GM18870 (cell line): ENCODE results near the gene ERC1.
"Not testable (repeated sequence)": the region's sequence is repeated elsewhere in the genome, so short reads cannot be mapped to it uniquely, and the experiment has no call there.

Experiments used
- ATAC-seq: cut with Tn5 transposase; IDR thresholded peaks from one replicate; pipeline ENCODE4 v1.9.1; 2021; ENCODE audit warnings: moderate library complexity; ENCODE audit not compliant: unreplicated experiment

ERC1 gene

DNA sequence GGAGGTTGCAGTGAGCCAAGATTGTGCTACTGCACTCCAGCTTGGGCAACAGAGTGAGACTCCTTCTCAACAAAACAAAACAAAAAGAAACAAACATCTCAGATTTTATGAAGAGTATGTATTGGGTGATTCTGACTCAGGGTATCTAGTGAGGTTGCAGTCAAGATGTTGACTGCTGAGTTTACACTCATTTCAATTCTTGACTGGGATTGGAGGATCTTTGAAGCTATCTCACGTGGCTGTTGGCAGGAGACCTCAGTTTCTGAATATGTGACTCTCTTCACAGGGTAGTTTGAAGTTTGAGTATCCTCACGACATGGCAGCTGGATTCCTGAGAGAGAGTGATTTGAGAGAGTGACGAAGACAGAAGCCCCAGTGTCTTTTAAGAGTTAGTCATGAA lies 29.4 kb downstream of the ERC1 start:
- no peak for ATAC-seq

DNA sequence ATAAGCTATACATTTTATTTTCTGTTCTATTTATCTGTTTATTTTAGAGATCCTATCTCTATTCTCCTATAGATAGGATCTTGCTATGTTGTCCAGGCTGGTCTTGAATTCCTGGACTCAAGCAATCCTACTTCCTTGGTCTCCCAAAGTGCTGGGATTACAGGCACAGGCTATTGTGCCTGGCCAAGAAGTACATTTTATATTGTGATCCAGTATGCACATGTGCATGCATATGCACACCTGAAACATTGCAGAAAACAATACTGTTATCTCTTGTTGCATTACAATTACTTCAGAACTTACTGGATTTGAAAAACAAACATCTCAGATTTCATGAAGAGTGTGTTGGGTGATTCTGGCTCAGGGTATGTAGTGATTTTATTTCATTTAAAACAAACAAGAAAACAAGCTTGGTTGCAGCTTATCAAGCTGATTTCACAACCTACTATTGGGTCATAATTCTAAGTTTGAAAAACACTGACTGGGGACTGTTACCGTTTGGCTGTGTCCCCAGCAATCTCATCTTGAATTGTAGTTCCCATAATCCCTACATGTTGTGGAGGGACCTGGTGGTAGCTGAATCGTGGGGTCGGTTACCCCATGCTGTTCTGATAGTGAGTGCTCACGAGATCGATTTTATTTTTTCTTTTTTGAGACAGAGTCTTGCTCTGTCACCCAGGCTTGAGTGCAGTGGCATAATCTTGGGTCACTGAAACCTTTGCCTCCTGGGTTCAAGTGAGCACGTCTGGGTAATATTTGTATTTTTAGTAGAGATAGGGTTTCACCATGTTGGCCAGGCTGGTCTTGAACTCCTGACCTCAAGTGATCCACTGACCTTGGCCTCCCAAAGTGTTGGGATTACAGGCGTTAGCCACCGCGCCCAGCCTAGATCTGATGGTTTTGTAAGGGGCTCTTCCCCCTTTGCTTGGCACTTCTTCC lies 31.3 kb downstream of the ERC1 start:
- no peak for ATAC-seq

DNA sequence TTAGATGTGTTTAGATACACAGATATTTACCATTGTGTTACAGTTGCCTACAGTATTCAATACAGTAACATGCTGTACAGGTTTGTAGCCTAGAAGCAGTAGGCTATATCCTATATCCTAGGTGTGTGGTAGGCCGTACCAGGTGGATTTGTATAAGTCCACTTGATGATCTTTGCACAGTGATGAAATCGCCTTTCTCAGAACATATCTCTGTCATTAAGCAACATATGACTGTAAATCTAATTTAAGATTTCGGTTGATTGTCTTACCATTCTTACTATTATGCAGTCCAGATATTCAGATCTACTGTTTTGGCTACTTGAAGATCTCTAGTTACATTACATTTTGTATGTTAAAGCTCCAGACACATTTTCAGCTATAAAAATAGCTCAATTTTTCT lies 39.8 kb downstream of the ERC1 start:
- no peak for ATAC-seq

DNA sequence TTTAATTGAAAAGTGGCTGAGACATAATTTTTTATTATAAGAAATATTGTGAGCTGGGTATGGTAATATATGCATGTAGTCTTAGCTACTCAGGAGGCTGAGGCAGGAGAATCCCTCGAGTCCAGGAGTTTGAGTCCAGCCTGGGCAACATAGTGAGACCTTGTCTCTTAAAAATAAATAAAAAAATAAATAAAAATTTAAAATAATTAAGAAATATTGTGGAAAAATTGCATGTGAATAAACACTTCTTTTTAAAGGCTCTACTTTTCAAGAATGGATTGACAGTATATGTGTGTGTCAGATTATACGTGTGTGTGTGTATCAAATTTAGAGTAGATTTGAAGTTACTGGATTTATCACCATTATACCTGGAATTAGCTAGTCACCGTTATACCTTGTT lies 43.2 kb downstream of the ERC1 start:
- ATAC-seq, result no peak

DNA sequence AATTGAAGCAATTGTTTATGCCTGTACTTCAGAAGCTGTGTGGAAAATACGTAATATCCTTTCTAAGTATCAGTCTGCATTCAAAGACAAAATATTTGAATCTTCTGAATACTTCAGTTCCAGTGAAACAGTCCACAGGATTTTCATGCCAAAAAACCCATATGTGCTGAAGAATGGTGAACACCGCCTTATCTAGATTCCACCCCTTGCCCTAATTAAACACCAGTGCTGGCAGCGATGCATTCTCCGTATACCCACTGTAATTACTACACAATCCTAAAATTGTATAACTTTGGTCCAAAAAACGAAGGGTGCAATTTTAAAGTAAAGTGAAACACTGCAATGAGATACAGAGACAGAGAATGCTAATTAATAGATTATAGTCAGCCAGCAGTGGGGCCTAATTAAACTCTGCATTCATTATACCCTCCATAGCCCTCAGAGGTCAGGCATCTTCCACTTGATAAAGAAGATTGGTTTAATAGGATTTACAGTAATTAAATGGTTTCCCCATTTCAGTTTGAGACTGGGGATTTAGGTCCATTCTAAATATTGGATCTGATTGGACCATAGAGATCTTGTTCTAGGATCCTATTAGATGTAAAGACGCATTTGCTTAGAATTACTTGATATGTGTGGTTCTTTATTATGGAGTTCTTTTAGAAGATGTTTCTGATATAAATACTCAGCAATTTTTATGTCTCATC lies 43.9 kb downstream of the ERC1 start:
- ATAC-seq, result no peak

DNA sequence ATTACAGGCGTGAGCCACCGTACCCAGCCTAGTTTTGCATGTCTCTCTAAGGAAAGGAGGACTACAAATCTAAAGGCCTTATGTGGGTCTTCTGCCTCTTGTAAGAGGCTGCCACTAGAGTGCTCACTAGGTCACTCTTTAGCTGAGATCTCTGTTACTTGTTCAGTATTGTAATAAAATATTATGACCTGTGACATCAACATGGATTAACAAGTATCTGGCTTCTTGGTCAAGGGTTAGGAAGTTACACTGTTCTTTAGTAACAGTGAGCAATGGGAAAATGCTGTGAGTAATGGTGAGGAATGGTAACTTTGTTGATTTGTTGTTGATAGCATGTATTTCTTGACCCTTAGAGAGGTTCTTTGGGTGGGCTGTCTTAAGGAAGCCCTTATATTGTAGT lies 50.5 kb downstream of the ERC1 start:
- ATAC-seq, result no peak

DNA sequence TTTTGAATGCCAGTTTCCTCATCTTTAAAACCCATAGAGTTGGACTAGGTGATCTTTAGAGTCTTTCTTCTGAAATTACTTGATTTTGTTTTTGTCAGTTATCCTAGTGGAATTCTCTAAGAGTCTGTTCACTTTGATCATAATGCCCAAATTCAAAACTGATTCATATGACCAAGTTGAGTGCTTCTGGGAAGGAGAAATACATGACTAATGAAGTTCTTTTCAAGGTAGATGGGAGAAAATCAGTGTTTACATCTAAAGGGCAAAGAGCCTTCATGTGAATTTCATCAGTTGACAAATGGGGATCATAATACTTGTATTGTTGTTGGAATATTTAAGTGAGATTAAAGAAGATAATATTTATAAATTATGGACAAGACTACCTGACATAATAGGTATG lies 53.2 kb downstream of the ERC1 start:
- no peak for ATAC-seq

DNA sequence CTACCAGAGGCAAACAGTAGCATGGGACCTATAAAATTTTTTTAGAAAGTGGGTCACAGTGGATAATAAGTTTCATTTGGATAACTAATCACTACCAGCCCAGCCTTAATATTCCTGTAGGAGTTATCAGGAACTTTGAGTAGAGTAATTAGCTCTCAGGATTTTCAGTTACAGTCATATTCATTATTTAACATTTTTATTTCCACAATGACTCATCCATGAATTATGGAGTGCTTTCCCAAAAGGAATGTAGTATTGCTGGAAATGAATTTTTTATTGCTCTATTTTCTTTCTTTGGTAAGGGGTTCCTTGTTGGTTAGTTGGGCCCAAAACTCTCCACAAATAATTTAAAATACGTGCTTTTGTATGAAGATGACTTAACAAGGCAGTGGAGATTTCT lies 53.7 kb downstream of the ERC1 start:
- ATAC-seq, result no peak

DNA sequence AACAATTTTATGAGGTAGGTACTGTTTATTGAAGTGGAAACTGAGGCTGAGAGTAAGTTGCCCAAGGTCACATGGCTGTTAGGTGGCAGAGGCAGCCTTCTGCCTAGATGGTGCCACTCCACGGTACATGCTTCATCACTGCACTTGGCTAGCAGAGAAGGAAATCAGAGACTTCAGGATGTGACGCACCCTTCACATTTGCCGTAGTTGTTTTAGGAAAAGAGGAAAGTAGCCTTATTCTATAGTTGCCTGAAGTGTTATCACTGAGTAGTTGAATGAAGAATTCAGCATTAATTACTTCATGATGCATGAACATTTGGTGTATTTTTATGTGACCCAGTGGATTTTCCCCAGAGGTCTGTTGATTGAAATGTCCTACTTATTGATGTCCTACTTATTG lies 55.7 kb downstream of the ERC1 start:
- no peak for ATAC-seq

DNA sequence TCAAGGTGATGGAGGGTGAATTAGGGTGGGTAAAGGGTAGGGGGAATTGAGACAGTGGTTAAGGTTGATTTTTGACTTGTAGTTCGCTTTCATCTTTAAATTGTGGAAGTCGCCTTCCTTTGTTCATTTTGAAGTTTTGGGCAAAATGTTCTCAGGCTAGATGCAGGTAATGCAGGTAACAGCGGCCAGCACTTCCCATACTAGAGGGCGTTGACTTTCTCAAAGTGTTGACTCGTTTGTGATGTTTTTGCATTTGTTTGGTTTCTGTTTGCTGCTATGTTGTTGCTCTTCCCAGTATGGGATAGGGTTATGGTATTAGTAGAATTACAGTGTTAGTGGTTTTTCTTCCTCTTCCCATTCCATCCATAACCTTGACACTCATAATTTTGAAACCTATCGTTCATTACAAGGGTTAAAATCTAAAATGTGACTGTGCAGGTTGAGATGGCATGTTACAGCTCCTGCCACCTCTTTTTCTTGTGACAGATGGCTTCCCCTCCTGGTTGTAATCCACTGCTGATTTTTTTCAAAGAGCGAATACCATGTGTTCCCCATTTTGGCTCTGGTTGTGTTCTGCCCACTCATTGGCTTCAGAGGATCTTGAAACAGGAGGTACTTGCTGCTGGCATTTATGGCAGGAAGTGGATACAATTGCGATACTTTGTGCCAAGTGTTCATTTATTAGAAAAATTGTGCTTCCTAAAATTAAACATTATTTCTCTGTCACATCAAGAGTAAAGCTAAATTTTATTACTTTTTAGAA lies 57.1 kb downstream of the ERC1 start:
- ATAC-seq, result no peak

DNA sequence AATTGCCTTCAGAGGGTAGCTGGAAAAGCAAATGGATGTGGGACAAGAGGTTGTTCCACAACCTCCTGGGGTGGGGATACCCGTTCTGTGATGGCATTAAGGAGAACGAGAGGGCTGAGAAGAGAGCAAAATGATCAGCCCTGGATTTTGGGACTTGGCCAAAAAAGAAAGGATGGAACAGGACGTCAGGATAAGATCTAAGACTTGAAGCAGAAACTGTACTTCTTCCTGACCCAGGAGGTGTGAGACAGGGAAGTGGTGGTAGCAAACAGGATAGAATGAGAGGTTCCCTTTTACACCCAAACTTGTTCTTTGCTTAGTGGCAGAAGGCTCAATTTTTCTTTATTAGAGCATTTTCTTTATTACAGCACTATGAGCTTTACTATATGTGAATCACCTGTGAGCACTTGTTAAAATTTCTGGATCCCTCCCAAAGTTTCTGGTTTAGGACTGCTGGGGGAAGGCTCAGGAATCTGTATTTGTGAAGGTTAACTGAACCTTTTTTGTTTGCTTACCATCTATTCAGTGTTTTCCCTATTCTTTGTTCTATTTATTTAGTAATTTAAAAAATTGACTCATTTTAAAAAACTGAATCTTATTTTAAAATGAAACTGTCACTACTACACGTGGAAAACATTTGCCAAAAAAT lies 59.2 kb downstream of the ERC1 start:
- no peak for ATAC-seq

DNA sequence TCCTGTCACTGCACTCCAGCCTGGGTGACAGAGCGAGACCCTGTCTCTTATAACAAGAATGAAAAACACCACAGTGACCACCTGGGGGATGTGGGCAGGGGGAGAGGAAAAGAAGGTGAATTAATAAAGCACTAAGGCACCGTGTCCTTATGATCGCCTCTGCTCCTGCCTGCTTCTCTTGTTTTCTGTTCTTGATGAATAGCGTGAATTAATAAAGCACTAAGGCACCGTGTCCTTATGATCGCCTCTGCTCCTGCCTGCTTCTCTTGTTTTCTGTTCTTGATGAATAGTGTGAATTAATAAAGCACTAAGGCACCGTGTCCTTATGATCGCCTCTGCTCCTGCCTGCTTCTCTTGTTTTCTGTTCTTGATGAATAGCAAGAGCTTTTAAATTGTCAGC lies 60.6 kb downstream of the ERC1 start:
- not testable (repeated sequence) for ATAC-seq

DNA sequence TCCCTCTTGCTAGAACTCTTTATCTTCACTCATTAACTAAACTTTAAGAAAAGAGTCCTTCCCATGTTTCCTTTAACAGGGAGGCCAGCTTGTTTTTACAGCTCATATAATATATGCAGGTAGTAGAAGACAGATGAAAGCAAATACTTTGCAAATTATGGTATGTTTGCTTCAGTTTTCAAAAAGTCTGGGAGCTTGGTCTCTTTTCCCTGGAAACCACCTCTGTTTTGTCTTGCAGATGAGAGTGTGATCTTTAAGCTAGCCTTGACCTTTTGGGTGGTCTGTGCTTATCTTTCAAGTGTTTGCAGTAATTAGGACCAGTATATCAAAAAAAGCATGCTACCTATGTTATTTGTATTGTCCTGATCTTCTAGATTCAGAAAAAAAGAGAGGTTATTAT lies 62.7 kb downstream of the ERC1 start:
- ATAC-seq, result no peak

DNA sequence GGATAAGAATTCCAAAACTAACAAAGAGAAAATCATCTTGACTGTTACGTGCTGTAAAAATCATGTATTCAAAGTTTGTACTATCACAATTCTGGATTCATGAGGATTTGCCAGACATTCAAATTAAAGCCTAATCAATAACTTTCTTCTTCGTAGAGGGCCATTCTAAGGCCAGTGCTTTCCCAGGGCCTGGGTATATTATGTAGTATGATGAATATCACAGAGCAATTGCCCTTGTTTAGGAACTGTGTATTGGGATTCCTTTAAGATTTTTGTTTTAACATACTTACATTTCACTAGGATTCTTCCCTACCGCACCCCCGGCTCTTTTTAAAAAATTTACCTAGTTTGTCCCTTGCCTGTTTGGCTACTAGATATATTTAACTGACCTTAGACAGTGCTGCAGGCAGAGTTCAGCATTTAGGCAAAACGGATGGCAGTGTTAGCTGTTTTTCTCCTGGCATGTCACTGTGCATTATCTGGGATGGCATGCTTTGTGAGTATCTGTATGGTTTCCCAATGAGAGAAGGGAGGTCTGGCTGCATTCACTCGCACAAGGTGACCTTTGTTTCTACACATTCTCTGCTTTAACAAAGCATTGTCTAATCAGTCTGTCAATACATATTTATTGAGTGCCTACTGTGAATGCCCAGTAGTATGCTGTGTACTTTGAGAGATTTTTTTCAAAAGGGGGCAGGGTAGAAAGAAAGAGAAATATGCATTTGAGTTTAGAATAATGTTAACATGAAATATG lies 63.3 kb downstream of the ERC1 start:
- no peak for ATAC-seq

DNA sequence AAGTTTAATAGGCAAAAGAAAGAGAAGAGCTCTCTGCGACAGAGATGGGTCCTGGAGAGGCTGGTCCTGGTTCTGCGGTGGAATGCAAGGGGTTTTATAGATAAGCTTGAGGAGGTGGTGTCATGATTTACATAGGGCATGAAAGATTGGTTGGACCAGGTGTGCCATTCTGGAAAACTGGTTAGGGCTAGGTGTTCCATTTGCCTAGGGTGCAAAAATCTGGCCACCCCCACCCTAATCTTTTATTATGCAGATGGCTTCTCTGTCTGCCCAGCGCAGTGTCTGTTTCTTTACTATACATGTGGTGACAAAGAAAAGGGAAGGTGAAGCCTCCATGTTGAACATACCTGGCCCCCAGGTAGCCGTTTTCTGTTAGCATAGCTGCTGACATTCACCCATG lies 65.4 kb downstream of the ERC1 start:
- ATAC-seq, result no peak

DNA sequence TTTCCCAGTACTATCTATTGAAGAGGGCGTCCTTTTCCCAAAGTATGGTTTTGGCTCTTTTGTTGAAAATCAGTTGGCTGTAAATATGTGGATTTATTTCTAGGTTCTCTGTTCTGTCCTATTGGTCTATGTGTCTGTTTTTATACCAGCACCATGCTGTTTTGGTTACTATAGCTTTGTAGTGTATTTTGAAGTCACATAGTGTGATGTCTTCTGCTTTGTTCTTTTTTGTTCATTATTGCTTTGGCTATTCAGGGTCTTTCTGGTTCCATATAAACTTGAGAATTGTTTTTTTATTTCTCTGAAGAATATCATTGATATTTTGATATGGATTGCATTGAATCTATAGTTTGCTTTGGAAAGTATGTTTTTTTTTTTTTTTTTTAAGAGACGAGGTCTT lies 67.4 kb downstream of the ERC1 start:
- ATAC-seq, result no peak

DNA sequence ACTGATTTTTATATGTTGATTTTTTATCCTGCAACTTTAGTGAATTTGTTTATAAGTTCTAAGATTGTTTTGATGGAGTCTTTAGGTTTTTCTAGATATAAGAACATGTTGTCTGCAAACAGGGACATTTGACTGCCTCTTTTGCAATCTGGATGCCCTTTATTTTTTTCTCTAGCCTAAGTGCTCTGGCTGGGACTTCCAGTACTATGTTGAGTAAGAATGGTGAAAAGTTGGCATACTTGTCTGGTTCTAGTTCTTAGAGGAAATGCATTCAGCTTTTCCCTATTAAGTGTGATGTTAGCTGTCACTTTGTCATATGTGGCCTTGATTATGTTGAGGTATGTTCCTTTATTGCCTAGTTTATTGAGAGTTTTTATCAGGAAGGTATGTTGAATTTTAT lies 68.1 kb downstream of the ERC1 start:
- ATAC-seq, result no peak

DNA sequence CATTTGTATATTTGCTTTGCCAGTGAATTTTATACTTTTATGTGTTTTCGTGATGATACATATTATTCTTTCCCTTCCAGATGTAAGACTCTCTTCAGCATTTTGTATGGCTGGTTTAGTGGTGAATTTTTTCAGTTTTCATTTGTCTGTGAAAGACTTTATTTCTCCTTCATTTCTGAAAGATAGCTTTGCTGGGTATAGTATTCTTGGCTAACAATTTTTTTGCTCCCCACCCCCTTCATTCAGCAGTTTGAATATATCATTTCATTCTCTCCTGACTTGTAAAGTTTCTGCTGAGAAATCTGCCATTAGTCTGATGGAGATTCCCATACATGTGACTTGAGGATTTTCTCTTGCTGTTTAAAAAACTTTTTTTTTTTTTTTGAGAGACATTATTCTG lies 72.8 kb downstream of the ERC1 start:
- no peak for ATAC-seq

DNA sequence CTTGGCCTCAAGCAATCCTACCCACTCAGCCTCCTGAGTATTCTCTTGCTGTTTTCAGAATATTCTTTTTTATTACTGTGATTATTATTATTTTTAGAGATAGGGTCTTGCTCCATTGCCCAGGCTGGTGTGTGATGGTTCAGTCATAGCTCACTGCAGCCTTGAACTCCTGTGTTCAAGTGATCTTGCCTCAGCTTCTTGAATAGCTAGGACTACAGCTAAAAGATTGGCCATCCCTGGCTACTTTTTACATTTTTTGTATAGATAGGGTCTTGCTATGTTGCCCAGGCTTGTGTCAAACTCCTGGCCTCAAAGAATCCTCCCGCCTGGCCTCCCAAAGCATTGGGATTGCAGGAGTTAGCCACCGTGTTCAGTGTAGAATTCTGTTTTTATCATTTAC lies 73.3 kb downstream of the ERC1 start:
- no peak for ATAC-seq

DNA sequence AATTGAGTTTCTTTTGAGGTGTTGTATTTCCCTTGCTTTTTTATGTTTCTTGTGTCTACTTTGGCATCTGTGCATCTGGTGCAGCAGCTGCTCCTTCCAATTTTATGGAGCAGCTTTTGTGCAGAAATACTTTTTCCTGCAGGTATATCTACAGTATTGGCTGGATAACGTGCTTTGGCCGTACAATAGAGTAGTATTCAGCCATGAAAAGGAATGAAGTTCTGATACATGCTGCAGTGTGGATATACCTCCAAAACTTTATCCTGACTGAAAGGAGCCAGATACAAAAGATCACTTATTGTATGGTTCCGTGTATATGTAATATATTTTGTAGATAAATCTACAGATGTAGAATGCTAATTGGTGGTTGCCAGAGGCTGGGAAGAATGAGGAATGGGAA lies 74.6 kb downstream of the ERC1 start:
- no peak for ATAC-seq
